SU-DHL-6 (cell line): Measurements from ENCODE around the gene TMEM97.

Source experiments
- EZH2phosphoT487 ChIP-seq: fragments of 200-600 bp; sonication (generic), shearing (Covaris generic); conservative IDR thresholded peaks from 2 replicates; pipeline ENCODE4 v1.6.1; 2018; ENCODE audit warnings: mild to moderate bottlenecking, antibody characterized with exemption, low read length, moderate library complexity, mixed read lengths
- TF ChIP-seq, protein P1 (sequence below): fragments of 200-600 bp; sonication (generic); IDR thresholded peaks from one replicate; pipeline ENCODE4 v1.5.1; 2017; ENCODE audit warnings: antibody characterized with exemption, mild to moderate bottlenecking, low read length, moderate library complexity; ENCODE audit not compliant: insufficient read depth, poor library complexity, severe bottlenecking

DNA sequence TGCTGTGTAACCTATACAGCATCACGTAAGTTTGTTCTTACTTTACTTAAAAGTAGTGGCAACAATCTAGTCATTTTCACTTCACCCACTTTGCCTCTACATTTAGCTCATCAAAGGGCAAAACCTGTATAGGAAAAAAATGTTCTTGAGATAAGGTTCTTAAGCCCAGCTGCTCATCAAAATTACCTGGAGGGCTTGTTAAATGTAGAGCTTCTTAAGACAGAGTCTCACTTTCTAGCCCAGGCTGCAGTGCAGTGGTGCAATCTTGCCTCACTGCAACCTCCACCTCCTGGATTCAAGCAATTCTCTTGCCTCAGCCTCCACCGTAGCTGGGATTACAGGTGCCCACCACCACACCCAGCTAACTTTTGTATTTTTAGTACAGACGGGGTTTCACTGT lies 38.2 kb upstream of the TMEM97 start:
- TF ChIP-seq, protein P1, sequence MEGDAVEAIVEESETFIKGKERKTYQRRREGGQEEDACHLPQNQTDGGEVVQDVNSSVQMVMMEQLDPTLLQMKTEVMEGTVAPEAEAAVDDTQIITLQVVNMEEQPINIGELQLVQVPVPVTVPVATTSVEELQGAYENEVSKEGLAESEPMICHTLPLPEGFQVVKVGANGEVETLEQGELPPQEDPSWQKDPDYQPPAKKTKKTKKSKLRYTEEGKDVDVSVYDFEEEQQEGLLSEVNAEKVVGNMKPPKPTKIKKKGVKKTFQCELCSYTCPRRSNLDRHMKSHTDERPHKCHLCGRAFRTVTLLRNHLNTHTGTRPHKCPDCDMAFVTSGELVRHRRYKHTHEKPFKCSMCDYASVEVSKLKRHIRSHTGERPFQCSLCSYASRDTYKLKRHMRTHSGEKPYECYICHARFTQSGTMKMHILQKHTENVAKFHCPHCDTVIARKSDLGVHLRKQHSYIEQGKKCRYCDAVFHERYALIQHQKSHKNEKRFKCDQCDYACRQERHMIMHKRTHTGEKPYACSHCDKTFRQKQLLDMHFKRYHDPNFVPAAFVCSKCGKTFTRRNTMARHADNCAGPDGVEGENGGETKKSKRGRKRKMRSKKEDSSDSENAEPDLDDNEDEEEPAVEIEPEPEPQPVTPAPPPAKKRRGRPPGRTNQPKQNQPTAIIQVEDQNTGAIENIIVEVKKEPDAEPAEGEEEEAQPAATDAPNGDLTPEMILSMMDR, result no peak
- no peak for TF ChIP-seq EZH2phosphoT487
